ENCODE results near the gene ALKBH2.

ALKBH2 gene

GRCh38 chr12:109114644-109115043, 21.4 kb upstream of the ALKBH2 start:
- DNase-seq (ENCODE audit: low spot score) (no peak), FAIRE-seq (no peak)

DNA sequence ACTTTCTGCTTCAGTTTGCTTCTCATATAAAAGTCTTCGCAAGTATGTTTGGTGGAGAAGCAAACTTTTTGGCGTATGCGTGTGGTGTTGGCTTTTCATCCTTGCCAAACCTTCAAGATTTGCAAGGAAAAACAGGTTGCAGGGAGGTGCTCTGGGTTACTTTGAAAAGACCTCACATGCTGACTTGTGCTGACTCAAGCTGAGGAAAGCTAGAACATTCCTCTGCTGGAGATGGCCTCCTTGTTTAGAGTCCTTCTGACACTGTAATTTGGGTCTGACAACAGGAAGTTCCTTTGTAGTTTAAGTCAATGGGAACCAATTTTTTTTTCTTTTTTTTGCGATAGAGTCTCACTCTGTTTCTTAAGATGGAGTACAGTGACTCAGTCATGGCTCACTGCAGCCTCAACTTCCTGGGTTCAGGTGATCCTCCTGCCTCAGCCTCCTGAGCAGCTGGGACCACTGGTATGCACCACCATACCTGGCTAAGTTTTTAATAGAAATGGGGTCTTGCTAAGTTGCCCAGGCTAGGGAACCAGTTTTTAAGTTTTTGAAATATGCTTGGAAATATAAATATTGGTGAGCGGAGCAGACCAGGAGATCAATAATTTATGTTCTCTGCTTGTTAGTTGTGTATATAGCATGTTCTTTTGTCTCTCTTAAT, 20.5 kb upstream of the ALKBH2 start:
- FAIRE-seq (no peak), DNase-seq (ENCODE audit: low spot score) (no peak)

- FAIRE-seq (no peak), DNase-seq (ENCODE audit: low spot score) (no peak)
Observed at GRCh38 chr12:109112720-109113465, 19.6 kb upstream of the ALKBH2 start.

GRCh38 chr12:109110988-109111495, 17.8 kb upstream of the ALKBH2 start:
- DNase-seq (ENCODE audit: low spot score) (no peak), FAIRE-seq (no peak)

DNA sequence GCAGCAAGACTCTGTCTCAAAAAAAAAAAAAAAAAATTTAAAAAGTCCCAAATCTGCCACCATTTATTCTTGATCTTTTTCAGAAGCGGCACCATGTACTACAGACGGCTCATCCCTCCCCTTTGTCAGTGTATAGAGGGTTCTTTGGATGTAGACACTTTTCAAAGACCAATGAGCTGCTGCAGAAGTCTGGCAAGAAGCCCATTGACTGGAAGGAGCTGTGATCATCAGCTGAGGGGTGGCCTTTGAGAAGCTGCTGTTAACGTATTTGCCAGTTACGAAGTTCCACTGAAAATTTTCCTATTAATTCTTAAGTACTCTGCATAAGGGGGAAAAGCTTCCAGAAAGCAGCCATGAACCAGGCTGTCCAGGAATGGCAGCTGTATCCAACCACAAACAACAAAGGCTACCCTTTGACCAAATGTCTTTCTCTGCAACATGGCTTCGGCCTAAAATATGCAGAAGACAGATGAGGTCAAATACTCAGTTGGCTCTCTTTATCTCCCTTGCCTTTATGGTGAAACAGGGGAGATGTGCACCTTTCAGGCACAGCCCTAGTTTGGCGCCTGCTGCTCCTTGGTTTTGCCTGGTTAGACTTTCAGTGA, 16.6 kb upstream of the ALKBH2 start:
- FAIRE-seq, result no peak

DNA sequence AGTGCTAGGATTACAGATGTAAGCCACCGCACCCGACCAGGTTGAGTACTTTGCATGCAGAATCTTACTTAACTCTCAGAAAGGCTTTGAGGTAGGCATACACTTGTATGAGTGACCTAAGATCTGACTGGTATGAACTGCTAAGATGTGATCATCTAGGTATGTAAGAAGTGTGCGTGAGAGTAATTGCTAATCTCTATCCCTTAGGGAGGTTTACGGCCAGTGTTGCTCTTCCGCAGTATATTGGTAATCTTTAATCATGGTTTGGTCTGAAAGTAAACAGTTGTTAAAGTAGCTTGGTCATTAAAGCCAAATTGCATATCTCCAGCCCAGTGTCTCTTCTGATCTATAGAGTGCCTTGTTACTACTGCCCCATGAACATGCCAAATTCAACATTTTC, 11.9 kb upstream of the ALKBH2 start:
- FAIRE-seq (no peak), DNase-seq (ENCODE audit: low spot score) (no peak)

More for the DNA sequence above, 16.6 kb upstream of the ALKBH2 start:
- no peak for DNase-seq (ENCODE audit: low spot score)

DNA sequence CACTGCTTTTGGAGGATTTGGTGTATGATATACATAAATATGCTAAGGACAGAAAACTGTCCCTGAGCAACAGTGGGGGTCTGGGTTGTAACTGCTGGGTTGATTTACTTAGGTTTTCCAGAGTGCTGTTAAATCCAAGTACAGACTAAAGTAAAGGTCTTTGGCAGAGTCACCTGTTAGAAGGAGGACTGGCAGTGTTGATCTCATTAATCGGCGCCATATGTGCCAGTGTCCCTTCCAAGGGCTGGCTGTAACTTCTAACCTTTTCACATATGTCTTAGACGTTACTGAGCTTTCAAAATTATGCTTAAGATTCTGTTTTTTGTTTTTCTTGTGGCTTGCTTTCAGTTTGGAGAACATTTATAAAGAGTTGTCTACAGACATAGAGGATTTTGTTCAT, 9.2 kb upstream of the ALKBH2 start:
- no peak for FAIRE-seq

GRCh38 chr12:109100741-109101140, 7.5 kb upstream of the ALKBH2 start:
- FAIRE-seq (no peak), DNase-seq (ENCODE audit: low spot score) (no peak)

More for the DNA sequence above, 9.2 kb upstream of the ALKBH2 start:
- DNase-seq (ENCODE audit: low spot score), result no peak

DNA sequence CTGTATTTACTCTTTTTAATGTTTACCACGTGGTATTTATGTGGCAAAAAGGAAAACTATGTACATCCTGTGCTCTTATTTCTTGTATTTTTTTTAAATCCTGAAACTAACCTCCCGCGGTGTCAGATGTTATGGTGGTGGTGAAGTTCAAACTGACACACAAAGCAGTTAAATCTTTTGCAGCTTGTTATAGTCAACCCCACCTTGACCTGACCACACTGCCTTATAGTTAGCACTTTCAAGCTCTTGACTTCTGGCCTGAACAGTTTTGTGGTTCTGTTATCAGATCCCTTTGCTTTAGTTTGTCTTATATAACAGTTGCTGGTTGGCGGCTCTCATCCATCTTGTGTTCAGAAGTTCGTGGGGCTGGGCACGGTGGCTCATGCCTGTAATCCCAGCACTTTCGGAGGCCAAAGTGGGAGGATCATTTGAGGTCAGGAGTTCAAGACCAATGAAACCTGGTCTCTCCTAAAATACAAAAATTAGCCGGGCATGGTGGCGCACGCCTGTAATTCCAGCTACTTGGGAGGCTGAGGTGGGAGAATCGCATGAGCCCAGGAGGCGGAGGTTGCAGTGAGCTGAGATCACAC, 6.3 kb upstream of the ALKBH2 start:
- no peak for DNase-seq (ENCODE audit: low spot score)
- FAIRE-seq, result no peak

DNA sequence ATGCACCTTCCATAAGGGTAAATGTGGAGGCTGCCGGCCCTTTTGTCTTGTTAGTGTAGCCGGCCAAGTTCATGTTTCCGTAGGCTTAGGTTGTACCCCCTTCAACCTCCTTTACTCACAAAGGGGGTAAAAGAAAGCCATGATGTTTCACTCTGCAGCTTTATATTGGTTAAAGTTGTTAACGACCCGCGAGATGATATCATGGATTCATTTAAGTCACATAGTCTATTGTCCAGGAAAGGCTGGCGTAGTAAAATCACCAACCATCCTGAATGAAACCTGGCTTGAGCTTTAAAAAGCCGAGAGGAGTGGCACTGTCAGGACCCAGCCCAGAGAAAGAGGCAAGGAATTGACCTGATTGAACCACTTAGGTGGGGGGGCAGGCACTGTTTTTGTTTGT, 5.4 kb upstream of the ALKBH2 start:
- no peak for FAIRE-seq
- DNase-seq (ENCODE audit: low spot score), result no peak

- no peak for FAIRE-seq
- DNase-seq (ENCODE audit: low spot score), result no peak
Observed at GRCh38 chr12:109098183-109098604, 4.9 kb upstream of the ALKBH2 start.

- DNase-seq (ENCODE audit: low spot score) (peak; percentile 96), FAIRE-seq (peak; percentile 48)
Observed at GRCh38 chr12:109097435-109098182, 4.3 kb upstream of the ALKBH2 start, which contains the start of gene UNG. UNG (plus strand) TSS chr12:109097597; CDS start chr12:109097680, 83 bp downstream.

DNA sequence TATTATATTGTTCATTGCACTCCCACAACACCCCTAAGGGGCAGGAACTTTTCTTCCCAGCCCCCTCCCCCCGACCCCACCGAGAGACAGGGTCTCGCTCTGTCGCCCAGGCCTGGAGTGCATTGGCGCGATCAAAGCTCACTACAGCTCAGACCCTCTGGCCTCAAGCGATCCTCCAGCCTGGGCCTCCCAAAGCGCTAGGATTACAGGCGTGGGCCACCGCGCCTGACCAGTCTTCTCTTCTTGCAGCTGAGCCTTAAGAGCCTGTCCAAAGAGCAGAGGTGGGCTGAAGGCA, 3.8 kb upstream of the ALKBH2 start:
- DNase-seq (ENCODE audit: low spot score) (no peak), FAIRE-seq (no peak)

GRCh38 chr12:109092497-109093021, 713 bp downstream of the ALKBH2 start:
- DNase-seq (ENCODE audit: low spot score) (peak; percentile 7), FAIRE-seq (no peak)

- DNase-seq (ENCODE audit: low spot score), result no peak
- FAIRE-seq, result no peak
Observed at GRCh38 chr12:109089683-109090082, 3.6 kb downstream of the ALKBH2 start.

GRCh38 chr12:109088818-109089217, 4.5 kb downstream of the ALKBH2 start:
- DNase-seq (ENCODE audit: low spot score), result no peak
- FAIRE-seq, result no peak

DNA sequence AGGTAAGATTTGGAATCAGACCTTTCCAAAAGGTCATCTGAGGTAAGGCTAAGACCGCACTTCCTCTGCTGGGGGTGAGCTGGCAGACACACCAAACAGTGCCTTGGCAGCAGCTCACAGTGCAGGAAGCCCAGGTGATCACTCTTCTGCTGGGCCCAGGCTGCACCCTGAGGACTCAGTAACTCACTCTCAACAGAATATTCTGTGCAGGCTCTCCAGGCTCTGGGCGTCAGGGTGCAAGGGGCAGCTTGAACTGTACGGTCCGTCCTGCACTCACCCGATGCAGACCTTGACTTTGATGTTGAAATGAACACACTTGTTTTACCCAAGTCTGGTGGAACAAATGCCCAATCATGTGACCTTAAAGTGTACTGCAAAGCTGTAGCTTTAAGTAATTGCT, 6.0 kb downstream of the ALKBH2 start:
- DNase-seq (ENCODE audit: low spot score), result no peak
- no peak for FAIRE-seq

- FAIRE-seq (no peak), DNase-seq (ENCODE audit: low spot score) (no peak)
Observed at GRCh38 chr12:109085590-109085989, 7.7 kb downstream of the ALKBH2 start.

DNA sequence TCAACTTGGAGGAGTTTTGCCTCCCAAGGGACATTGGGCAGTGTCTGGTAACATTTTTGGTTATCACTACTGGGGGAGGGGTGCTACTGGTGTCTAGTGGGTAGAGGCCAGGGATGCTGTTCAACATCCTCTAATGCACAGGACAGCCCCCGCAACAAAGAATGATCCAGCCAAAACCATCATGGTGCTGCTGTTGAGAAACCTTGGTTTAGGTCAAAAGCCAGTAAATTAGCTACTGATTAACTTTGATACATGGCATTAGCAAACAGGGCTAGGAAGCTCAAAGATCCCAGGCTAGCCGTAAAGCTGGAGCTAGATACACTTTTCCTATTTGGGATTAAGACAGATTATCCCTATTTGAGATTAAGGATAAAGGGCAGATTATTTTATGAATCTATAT, 8.8 kb downstream of the ALKBH2 start:
- no peak for FAIRE-seq
- DNase-seq (ENCODE audit: low spot score), result no peak

- FAIRE-seq (no peak), DNase-seq (ENCODE audit: low spot score) (no peak)
Observed at GRCh38 chr12:109082751-109083150, 10.5 kb downstream of the ALKBH2 start.

DNA sequence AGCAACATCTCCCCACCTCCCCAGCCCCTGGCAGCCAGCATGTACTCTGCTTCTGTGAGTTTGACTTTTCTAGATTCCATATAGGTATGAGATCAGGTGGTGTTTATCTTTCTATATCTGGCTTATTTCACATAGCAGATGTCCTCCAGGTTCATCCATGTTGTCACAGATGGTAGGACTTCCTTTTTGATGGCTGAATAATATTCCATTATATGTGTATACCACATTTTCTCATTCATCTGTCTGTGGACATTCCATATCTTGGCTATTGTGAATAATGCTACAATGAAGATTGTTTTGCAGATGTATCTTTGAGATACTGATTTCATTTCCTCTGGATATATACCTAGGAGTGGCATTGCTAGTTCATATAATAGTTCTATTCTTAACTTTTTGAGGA, 18.4 kb downstream of the ALKBH2 start:
- FAIRE-seq (no peak), DNase-seq (ENCODE audit: low spot score) (no peak)

Measured in urothelium cell line (cell line).